WTC11 (cell line): Measurements from ENCODE around the gene RSKR. TPM values are rescaled to one million over a fixed set of nuclear protein-coding genes. Genes with fewer than 3 reads are reported as not detected.

ENCODE experiments used
- ATF1 ChIP-seq: sonication (generic); formaldehyde crosslinking; IDR thresholded peaks from 2 replicates; pipeline ENCODE4 v1.8.1; 2023; ENCODE audit warnings: mild to moderate bottlenecking, moderate library complexity, missing genetic modification reagents
- CREB1 ChIP-seq: sonication (generic); formaldehyde crosslinking; IDR thresholded peaks from 2 replicates; pipeline ENCODE4 v1.8.0; 2023; ENCODE audit warnings: mild to moderate bottlenecking, missing genetic modification reagents
- ETV6 ChIP-seq: sonication (generic); formaldehyde crosslinking; IDR thresholded peaks from 2 replicates; pipeline ENCODE4 v1.8.1; 2022; ENCODE audit warnings: mild to moderate bottlenecking, missing genetic modification reagents
- FOXJ3 ChIP-seq: sonication (generic); formaldehyde crosslinking; IDR thresholded peaks from 2 replicates; pipeline ENCODE4 v1.9.0; 2021; ENCODE audit warnings: missing genetic modification reagents, mild to moderate bottlenecking, borderline replicate concordance
- FOXK1 ChIP-seq: sonication (generic); formaldehyde crosslinking; IDR thresholded peaks from 2 replicates; pipeline ENCODE4 v1.8.0; 2022; ENCODE audit warnings: mild to moderate bottlenecking, moderate library complexity, missing genetic modification reagents
- GABPB1 ChIP-seq: sonication (generic); formaldehyde crosslinking; IDR thresholded peaks from 2 replicates; pipeline ENCODE4 v1.8.1; 2023; ENCODE audit warnings: mild to moderate bottlenecking, missing genetic modification reagents
- GTF2I ChIP-seq: fragments of 250-450 bp; sonication (Bioruptor Pico); conservative IDR thresholded peaks from 2 replicates; pipeline ENCODE4 v1.4.0; 2021; ENCODE audit warnings: mild to moderate bottlenecking
- JAZF1 ChIP-seq: fragments of 250-450 bp; sonication (Bioruptor Pico); IDR thresholded peaks from 2 replicates; pipeline ENCODE4 v1.9.0; 2021; ENCODE audit warnings: moderate library complexity, mild to moderate bottlenecking, inconsistent platforms
- NFYB ChIP-seq: sonication (generic); formaldehyde crosslinking; conservative IDR thresholded peaks from 2 replicates; pipeline ENCODE4 v1.8.0; 2022; ENCODE audit warnings: low read depth, missing genetic modification reagents
- NR3C1 ChIP-seq: sonication (generic); formaldehyde crosslinking; conservative IDR thresholded peaks from 2 replicates; pipeline ENCODE4 v1.8.1; 2023; ENCODE audit warnings: low read depth, mild to moderate bottlenecking, missing genetic modification reagents
- OVOL2 ChIP-seq: fragments of 250-450 bp; sonication (Bioruptor Pico); IDR thresholded peaks from 2 replicates; pipeline ENCODE4 v1.9.0; 2021; ENCODE audit warnings: mild to moderate bottlenecking, borderline replicate concordance
- PRRX2 ChIP-seq: fragments of 250-450 bp; sonication (Bioruptor Pico); IDR thresholded peaks from 2 replicates; pipeline ENCODE4 v1.8.0; 2021; ENCODE audit warnings: mild to moderate bottlenecking
- RORB ChIP-seq: fragments of 250-450 bp; sonication (Bioruptor Pico); IDR thresholded peaks from 2 replicates; pipeline ENCODE4 v1.9.0; 2021; ENCODE audit warnings: mild to moderate bottlenecking
- SOX15 ChIP-seq: fragments of 250-450 bp; sonication (Bioruptor Pico); IDR thresholded peaks from 2 replicates; pipeline ENCODE4 v1.9.0; 2021; ENCODE audit warnings: mild to moderate bottlenecking
- TEAD1 ChIP-seq: sonication (generic); formaldehyde crosslinking; IDR thresholded peaks from 2 replicates; pipeline ENCODE4 v1.8.0; 2022; ENCODE audit warnings: mild to moderate bottlenecking, missing genetic modification reagents
- total RNA-seq: library from RNA; stranded (reverse); gene quantifications from 3 replicates; pipeline ENCODE4 v1.2.3, GENCODE V29; 2021
- TF ChIP-seq, protein P1 (sequence below): fragments of 250-450 bp; sonication (Bioruptor Pico); IDR thresholded peaks from 2 replicates; pipeline ENCODE4 v1.9.0; 2021; ENCODE audit warnings: mild to moderate bottlenecking
- TF ChIP-seq, protein P2 (sequence below): sonication (generic); formaldehyde crosslinking; IDR thresholded peaks from 2 replicates; pipeline ENCODE4 v1.8.0; 2023; ENCODE audit warnings: missing genetic modification reagents
- TF ChIP-seq, protein P3 (sequence below): sonication (generic); formaldehyde crosslinking; conservative IDR thresholded peaks from 2 replicates; pipeline ENCODE4 v1.8.1; 2023; ENCODE audit warnings: mild to moderate bottlenecking, low read depth, missing genetic modification reagents, moderate library complexity
- TF ChIP-seq, protein P4 (sequence below): sonication (generic); formaldehyde crosslinking; IDR thresholded peaks from 2 replicates; pipeline ENCODE4 v1.8.0; 2023; ENCODE audit warnings: mild to moderate bottlenecking, missing genetic modification reagents
- TF ChIP-seq, protein P5 (sequence below): sonication (generic); formaldehyde crosslinking; IDR thresholded peaks from 2 replicates; pipeline ENCODE4 v1.8.0; 2022; ENCODE audit warnings: mild to moderate bottlenecking, missing genetic modification reagents
- TF ChIP-seq, protein P6 (sequence below): sonication (generic); formaldehyde crosslinking; IDR thresholded peaks from 2 replicates; pipeline ENCODE4 v1.8.0; 2023; ENCODE audit warnings: missing genetic modification reagents, mild to moderate bottlenecking, borderline replicate concordance
- TF ChIP-seq, protein P7 (sequence below): sonication (generic); formaldehyde crosslinking; IDR thresholded peaks from 2 replicates; pipeline ENCODE4 v1.8.1; 2023; ENCODE audit warnings: mild to moderate bottlenecking, missing genetic modification reagents, moderate library complexity
- TF ChIP-seq, protein P8 (sequence below): sonication (generic); formaldehyde crosslinking; IDR thresholded peaks from 2 replicates; pipeline ENCODE4 v1.8.1; 2023; ENCODE audit warnings: mild to moderate bottlenecking, missing genetic modification reagents
- TF ChIP-seq, protein P9 (sequence below): sonication (generic); formaldehyde crosslinking; IDR thresholded peaks from 2 replicates; pipeline ENCODE4 v1.8.1; 2022; ENCODE audit warnings: mild to moderate bottlenecking, moderate library complexity, missing genetic modification reagents

RSKR gene
- total RNA-seq, 1 experiment from 2014 or later: 28.0 TPM

DNA sequence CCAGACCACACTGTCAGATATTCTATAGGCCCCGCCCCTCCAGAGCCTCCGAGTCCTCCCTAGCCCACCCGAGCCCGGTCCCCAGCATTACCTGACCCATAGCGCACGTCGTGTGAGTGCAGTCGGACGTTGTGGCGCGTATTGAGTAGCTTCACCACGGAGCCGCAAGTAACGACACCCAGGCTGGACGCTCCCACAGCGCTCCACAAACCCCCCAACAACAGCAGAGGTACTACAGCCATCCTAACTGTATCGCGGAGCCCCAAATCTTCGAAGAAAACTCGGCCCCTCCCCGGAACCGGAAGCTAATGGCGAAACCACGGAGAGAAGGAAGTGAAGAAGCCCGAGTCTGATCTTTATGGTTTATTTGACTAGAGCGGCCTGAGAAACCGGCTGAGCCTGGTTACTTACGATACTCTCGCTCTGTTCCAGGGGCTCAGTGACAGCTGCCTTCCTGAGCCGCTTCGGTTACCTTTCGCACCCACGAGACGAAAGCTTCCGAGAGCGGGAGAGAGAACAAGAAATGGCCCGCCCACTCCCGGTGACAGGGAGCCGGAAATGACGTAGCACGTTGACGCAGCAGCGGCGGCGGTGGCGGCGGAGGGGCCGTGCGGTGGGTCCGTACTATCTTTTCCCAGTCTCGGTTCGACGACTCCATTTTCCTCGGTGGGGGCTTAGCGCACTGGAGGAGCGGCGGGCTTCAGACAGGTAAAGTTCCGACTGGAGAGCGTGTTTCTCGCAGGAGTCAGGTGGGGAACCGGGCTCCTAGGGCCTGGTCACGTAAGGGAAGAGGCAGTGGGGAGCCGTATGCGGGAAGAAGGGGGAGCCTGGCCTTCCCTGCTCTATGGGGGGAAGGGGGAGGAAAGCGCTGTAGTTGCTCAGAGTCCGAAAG is 47.9 kb upstream of the RSKR start, which contains the start of the genes SDF2 and SUPT6H (continued):
- TF ChIP-seq NFYB (CRISPR knock-in tag) (no peak), FOXK1 (peak; percentile 74), ETV6 (CRISPR knock-in tag) (0 out of 2 replicates have a peak, but pooled peaks have one; percentile 38), GTF2I (CRISPR knock-in tag) (no peak), OVOL2 (no peak), NR3C1 (no peak), ATF1 (CRISPR knock-in tag) (no peak), CREB1 (CRISPR knock-in tag) (no peak), RORB (no peak), JAZF1 (CRISPR knock-in tag) (no peak), GABPB1 (CRISPR knock-in tag) (peak; percentile 77; the same call in 1 of the 2 replicates), PRRX2 (CRISPR knock-in tag) (no peak), TEAD1 (peak; percentile 38; the same call in 1 of the 2 replicates), SOX15 (CRISPR knock-in tag) (no peak), FOXJ3 (CRISPR knock-in tag) (no peak)
- TF ChIP-seq, protein P1, sequence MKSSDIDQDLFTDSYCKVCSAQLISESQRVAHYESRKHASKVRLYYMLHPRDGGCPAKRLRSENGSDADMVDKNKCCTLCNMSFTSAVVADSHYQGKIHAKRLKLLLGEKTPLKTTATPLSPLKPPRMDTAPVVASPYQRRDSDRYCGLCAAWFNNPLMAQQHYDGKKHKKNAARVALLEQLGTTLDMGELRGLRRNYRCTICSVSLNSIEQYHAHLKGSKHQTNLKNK (CRISPR knock-in tag): no peak
- TF ChIP-seq, protein P2, sequence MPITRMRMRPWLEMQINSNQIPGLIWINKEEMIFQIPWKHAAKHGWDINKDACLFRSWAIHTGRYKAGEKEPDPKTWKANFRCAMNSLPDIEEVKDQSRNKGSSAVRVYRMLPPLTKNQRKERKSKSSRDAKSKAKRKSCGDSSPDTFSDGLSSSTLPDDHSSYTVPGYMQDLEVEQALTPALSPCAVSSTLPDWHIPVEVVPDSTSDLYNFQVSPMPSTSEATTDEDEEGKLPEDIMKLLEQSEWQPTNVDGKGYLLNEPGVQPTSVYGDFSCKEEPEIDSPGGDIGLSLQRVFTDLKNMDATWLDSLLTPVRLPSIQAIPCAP (CRISPR knock-in tag): no peak
- TF ChIP-seq, protein P3, sequence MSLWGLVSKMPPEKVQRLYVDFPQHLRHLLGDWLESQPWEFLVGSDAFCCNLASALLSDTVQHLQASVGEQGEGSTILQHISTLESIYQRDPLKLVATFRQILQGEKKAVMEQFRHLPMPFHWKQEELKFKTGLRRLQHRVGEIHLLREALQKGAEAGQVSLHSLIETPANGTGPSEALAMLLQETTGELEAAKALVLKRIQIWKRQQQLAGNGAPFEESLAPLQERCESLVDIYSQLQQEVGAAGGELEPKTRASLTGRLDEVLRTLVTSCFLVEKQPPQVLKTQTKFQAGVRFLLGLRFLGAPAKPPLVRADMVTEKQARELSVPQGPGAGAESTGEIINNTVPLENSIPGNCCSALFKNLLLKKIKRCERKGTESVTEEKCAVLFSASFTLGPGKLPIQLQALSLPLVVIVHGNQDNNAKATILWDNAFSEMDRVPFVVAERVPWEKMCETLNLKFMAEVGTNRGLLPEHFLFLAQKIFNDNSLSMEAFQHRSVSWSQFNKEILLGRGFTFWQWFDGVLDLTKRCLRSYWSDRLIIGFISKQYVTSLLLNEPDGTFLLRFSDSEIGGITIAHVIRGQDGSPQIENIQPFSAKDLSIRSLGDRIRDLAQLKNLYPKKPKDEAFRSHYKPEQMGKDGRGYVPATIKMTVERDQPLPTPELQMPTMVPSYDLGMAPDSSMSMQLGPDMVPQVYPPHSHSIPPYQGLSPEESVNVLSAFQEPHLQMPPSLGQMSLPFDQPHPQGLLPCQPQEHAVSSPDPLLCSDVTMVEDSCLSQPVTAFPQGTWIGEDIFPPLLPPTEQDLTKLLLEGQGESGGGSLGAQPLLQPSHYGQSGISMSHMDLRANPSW: no peak
- TF ChIP-seq, protein P4, sequence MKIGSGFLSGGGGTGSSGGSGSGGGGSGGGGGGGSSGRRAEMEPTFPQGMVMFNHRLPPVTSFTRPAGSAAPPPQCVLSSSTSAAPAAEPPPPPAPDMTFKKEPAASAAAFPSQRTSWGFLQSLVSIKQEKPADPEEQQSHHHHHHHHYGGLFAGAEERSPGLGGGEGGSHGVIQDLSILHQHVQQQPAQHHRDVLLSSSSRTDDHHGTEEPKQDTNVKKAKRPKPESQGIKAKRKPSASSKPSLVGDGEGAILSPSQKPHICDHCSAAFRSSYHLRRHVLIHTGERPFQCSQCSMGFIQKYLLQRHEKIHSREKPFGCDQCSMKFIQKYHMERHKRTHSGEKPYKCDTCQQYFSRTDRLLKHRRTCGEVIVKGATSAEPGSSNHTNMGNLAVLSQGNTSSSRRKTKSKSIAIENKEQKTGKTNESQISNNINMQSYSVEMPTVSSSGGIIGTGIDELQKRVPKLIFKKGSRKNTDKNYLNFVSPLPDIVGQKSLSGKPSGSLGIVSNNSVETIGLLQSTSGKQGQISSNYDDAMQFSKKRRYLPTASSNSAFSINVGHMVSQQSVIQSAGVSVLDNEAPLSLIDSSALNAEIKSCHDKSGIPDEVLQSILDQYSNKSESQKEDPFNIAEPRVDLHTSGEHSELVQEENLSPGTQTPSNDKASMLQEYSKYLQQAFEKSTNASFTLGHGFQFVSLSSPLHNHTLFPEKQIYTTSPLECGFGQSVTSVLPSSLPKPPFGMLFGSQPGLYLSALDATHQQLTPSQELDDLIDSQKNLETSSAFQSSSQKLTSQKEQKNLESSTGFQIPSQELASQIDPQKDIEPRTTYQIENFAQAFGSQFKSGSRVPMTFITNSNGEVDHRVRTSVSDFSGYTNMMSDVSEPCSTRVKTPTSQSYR (CRISPR knock-in tag): no peak
- TF ChIP-seq, protein P5, sequence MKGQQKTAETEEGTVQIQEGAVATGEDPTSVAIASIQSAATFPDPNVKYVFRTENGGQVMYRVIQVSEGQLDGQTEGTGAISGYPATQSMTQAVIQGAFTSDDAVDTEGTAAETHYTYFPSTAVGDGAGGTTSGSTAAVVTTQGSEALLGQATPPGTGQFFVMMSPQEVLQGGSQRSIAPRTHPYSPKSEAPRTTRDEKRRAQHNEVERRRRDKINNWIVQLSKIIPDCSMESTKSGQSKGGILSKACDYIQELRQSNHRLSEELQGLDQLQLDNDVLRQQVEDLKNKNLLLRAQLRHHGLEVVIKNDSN (CRISPR knock-in tag): no peak; the same call in 1 of the 2 replicates
- TF ChIP-seq, protein P6, sequence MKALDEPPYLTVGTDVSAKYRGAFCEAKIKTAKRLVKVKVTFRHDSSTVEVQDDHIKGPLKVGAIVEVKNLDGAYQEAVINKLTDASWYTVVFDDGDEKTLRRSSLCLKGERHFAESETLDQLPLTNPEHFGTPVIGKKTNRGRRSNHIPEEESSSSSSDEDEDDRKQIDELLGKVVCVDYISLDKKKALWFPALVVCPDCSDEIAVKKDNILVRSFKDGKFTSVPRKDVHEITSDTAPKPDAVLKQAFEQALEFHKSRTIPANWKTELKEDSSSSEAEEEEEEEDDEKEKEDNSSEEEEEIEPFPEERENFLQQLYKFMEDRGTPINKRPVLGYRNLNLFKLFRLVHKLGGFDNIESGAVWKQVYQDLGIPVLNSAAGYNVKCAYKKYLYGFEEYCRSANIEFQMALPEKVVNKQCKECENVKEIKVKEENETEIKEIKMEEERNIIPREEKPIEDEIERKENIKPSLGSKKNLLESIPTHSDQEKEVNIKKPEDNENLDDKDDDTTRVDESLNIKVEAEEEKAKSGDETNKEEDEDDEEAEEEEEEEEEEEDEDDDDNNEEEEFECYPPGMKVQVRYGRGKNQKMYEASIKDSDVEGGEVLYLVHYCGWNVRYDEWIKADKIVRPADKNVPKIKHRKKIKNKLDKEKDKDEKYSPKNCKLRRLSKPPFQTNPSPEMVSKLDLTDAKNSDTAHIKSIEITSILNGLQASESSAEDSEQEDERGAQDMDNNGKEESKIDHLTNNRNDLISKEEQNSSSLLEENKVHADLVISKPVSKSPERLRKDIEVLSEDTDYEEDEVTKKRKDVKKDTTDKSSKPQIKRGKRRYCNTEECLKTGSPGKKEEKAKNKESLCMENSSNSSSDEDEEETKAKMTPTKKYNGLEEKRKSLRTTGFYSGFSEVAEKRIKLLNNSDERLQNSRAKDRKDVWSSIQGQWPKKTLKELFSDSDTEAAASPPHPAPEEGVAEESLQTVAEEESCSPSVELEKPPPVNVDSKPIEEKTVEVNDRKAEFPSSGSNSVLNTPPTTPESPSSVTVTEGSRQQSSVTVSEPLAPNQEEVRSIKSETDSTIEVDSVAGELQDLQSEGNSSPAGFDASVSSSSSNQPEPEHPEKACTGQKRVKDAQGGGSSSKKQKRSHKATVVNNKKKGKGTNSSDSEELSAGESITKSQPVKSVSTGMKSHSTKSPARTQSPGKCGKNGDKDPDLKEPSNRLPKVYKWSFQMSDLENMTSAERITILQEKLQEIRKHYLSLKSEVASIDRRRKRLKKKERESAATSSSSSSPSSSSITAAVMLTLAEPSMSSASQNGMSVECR (CRISPR knock-in tag): peak; percentile 69; the same call in 1 of the 2 replicates
- TF ChIP-seq, protein P7, sequence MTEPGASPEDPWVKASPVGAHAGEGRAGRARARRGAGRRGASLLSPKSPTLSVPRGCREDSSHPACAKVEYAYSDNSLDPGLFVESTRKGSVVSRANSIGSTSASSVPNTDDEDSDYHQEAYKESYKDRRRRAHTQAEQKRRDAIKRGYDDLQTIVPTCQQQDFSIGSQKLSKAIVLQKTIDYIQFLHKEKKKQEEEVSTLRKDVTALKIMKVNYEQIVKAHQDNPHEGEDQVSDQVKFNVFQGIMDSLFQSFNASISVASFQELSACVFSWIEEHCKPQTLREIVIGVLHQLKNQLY: no peak
- TF ChIP-seq, protein P8, sequence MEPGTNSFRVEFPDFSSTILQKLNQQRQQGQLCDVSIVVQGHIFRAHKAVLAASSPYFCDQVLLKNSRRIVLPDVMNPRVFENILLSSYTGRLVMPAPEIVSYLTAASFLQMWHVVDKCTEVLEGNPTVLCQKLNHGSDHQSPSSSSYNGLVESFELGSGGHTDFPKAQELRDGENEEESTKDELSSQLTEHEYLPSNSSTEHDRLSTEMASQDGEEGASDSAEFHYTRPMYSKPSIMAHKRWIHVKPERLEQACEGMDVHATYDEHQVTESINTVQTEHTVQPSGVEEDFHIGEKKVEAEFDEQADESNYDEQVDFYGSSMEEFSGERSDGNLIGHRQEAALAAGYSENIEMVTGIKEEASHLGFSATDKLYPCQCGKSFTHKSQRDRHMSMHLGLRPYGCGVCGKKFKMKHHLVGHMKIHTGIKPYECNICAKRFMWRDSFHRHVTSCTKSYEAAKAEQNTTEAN (CRISPR knock-in tag): no peak
- TF ChIP-seq, protein P9, sequence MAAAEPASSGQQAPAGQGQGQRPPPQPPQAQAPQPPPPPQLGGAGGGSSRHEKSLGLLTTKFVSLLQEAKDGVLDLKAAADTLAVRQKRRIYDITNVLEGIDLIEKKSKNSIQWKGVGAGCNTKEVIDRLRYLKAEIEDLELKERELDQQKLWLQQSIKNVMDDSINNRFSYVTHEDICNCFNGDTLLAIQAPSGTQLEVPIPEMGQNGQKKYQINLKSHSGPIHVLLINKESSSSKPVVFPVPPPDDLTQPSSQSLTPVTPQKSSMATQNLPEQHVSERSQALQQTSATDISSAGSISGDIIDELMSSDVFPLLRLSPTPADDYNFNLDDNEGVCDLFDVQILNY (CRISPR knock-in tag): no peak
